Activated T-helper 2 cell treated with anti-CD3 and anti-CD28 coated beads, Interferon-gamma antibody, Interleukin-2, Interleukin-4, amounts not matched to agents 10 μg/mL and 5 μg/mL and 100 μg/mL, durations not matched to agents 14 hours and 24 hours and 36 hours (primary cell): Measurements from ENCODE around the gene KCNMB4. TPM values are rescaled to one million over a fixed set of nuclear protein-coding genes. Genes with fewer than 3 reads are reported as not detected.

Experiments used
- DNase-seq: peaks from one replicate; pipeline ENCODE4 v3.0.0; 2021; ENCODE audit warnings: low spot score
- H3K27ac Mint-ChIP-seq: one replicate; pipeline ENCODE4 v1.8.0; 2021; ENCODE audit warnings: mixed read lengths
- H3K27me3 Mint-ChIP-seq: one replicate; pipeline ENCODE4 v1.8.0; 2021; ENCODE audit warnings: low read depth, mixed read lengths
- H3K36me3 Mint-ChIP-seq: one replicate; pipeline ENCODE4 v1.8.0; 2021; ENCODE audit warnings: low read depth, mixed read lengths
- H3K4me1 Mint-ChIP-seq: one replicate; pipeline ENCODE4 v1.8.0; 2021; ENCODE audit warnings: low read depth, mixed read lengths
- H3K4me3 Mint-ChIP-seq: one replicate; pipeline ENCODE4 v1.8.0; 2021; ENCODE audit warnings: low read depth, mild to moderate bottlenecking, moderate library complexity, mixed read lengths
- H3K9me3 Mint-ChIP-seq: one replicate; pipeline ENCODE4 v1.8.0; 2021; ENCODE audit warnings: mixed read lengths
- intact Hi-C: fragments of 100-400 bp; cut with micrococcal nuclease; formaldehyde crosslinking; loops from one replicate; pipeline ENCODE4 v1.15.1; 2023
- total RNA-seq: library from RNA; stranded (reverse); gene quantifications from 2 replicates; pipeline ENCODE4 v1.2.3, GENCODE V29; 2022

Gene KCNMB4
- total RNA-seq, 1 donor from 2014 or later: 0.55 TPM

GRCh38 chr12:70459786-70460185 is 93.7 kb downstream of the KCNMB4 start:
- Mint-ChIP-seq H3K36me3 (no peaks in the 10 kb centered on the region), H3K4me1 (no peaks in the 10 kb centered on the region), H3K9me3 (peaks cover 18% of the 10 kb centered on the region), H3K27ac (no peak overlapping the region), H3K27me3 (no peaks in the 10 kb centered on the region), H3K4me3 (no peak overlapping the region)
- DNase-seq: no peak
- intact Hi-C loops: no loop called here

DNA sequence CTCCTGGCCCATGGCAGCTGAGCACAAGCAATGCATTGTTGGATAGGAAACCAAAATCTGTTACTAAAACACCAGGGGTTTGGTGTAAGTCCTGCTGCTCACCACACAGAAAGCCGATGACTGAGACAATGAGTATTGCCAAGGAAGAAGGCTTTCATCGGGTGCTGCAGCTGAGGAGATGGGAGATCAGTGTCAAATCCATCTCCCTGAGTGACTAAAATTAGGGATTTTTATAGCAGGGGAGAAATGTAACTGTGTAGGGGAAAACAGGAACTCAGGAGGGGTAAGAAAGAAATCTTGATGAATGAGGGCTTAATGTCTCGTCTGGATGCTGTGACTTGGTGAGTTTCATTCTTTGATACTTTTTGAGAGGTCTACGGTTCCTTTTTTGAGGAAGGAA is 97.9 kb downstream of the KCNMB4 start:
- no peaks in the 10 kb centered on the region for H3K27me3 Mint-ChIP-seq
- H3K9me3 Mint-ChIP-seq: peaks cover 18% of the 10 kb centered on the region
- H3K4me1 Mint-ChIP-seq: no peaks in the 10 kb centered on the region
- no peaks in the 10 kb centered on the region for H3K36me3 Mint-ChIP-seq
- intact Hi-C loops: no loop called here
- no peak overlapping the region for H3K4me3 Mint-ChIP-seq
- no peak for DNase-seq
- H3K27ac Mint-ChIP-seq: no peak overlapping the region

GRCh38 chr12:70466753-70467152 is 100.7 kb downstream of the KCNMB4 start:
- Mint-ChIP-seq H3K27me3 (no peaks in the 10 kb centered on the region), H3K27ac (no peak overlapping the region), H3K36me3 (no peaks in the 10 kb centered on the region), H3K4me3 (no peak overlapping the region), H3K4me1 (no peaks in the 10 kb centered on the region), H3K9me3 (peaks cover 13% of the 10 kb centered on the region)
- DNase-seq: no peak
- intact Hi-C loops: no loop called here

GRCh38 chr12:70467476-70467875 is 101.4 kb downstream of the KCNMB4 start:
- no peaks in the 10 kb centered on the region for H3K36me3 Mint-ChIP-seq
- H3K27ac Mint-ChIP-seq: no peak overlapping the region
- H3K9me3 Mint-ChIP-seq: peaks cover 13% of the 10 kb centered on the region
- no peak for DNase-seq
- intact Hi-C loops: no loop called here
- no peaks in the 10 kb centered on the region for H3K4me1 Mint-ChIP-seq
- H3K27me3 Mint-ChIP-seq: no peaks in the 10 kb centered on the region
- no peak overlapping the region for H3K4me3 Mint-ChIP-seq

DNA sequence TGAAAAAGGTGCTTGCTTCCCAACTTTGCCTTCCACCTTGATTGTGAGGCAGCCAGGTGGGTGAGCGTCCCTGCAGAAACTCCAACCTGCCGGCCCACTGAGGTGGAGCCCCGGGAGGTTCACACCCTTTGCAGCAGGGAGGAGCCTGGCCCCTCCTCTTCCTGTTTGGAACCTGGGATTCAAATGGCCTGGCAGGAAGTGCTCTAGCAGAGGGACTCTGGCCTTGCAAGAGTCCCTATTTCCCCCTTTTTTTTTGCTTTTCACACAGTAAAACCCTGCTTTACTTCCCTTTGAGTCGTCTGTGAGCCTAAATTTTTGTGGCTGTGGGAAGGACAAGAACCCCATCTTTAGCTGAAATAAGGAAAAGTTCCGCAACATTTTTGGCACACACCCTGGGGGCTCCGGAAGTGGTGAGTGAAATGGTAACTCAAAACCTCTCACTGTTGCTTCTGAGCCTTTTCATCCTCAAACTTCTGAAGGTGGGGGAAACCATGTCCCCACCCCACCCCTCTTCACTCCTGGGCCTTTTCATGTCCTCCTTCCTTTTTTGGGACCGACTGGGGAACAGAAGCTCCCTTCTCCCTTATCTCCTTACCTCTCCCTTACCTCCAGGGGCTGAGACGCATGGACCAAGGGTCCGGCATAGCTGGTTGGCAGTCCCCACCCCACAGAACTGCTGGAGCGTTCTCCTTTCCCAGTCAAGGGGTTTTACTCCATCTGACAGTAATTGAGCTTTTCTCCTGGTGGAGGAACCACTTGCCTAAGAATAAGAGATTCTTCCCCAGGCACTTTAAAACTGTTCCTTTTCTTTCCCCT is 102.0 kb downstream of the KCNMB4 start:
- intact Hi-C loops: no loop called here
- Mint-ChIP-seq H3K27me3 (no peaks in the 10 kb centered on the region), H3K9me3 (peaks cover 13% of the 10 kb centered on the region), H3K4me3 (no peak overlapping the region), H3K27ac (no peak overlapping the region), H3K4me1 (no peaks in the 10 kb centered on the region), H3K36me3 (no peaks in the 10 kb centered on the region)
- no peak for DNase-seq

DNA sequence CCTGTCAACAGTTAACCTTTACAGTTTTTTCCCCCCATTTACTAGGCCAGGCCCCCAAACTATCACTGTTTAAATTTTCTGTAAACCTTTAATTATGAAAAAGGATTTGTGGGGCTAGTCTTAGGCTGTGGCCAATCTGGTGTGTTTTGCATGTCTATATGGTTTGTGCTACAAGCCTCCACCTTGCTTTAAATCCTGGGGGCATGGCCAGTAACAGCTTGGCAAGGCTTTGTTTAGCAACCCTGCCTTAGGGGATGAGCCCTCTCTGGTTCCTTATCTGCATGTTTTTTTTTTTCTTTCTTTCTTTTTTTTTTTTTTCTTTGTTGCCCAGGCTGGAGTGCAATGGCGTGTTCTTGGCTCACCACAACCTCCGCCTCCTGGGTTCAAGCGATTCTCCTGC is 102.7 kb downstream of the KCNMB4 start:
- no peak overlapping the region for H3K27ac Mint-ChIP-seq
- intact Hi-C loops: no loop called here
- no peak overlapping the region for H3K4me3 Mint-ChIP-seq
- no peaks in the 10 kb centered on the region for H3K4me1 Mint-ChIP-seq
- no peaks in the 10 kb centered on the region for H3K36me3 Mint-ChIP-seq
- peaks cover 9% of the 10 kb centered on the region for H3K9me3 Mint-ChIP-seq
- DNase-seq: no peak
- no peaks in the 10 kb centered on the region for H3K27me3 Mint-ChIP-seq

- Mint-ChIP-seq H3K27me3 (no peaks in the 10 kb centered on the region), H3K4me1 (no peaks in the 10 kb centered on the region), H3K4me3 (no peak overlapping the region), H3K27ac (no peak overlapping the region), H3K36me3 (no peaks in the 10 kb centered on the region), H3K9me3 (peaks cover 4% of the 10 kb centered on the region)
- intact Hi-C loops: no loop called here
- no peak for DNase-seq
These were observed 103.2 kb downstream of the KCNMB4 start for GRCh38 chr12:70469221-70469820.

DNA sequence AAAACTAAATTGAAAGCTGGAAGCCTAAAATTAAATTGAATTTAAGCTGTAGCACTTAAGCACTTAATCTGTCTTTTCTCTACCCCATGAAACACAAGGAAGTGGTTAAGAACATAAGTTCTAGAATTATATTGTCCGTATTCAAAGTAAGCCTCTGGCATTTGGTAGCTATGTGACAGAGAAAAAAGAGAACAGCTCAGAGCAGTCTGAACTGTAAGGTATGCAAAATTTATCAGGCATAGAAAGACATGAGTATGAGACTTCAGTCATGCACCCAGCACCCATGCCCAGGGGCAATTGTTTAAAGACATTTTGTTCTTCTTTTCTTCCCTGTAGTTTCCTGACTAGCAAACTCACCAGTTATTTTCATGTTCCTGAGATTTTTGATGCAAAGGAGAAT is 116.7 kb downstream of the KCNMB4 start:
- intact Hi-C loops: no loop called here
- Mint-ChIP-seq H3K27ac (no peak overlapping the region), H3K27me3 (peaks cover 4% of the 10 kb centered on the region), H3K4me3 (no peak overlapping the region), H3K36me3 (no peaks in the 10 kb centered on the region), H3K9me3 (no peaks in the 10 kb centered on the region), H3K4me1 (no peaks in the 10 kb centered on the region)
- no peak for DNase-seq

Other genes starting within 250 kb of the KCNMB4 start
- gene CNOT2, start 122.9 kb upstream of the KCNMB4 start, total RNA-seq: 67.1 and 69.1 TPM in 2 replicates